Mononuclear cell (primary cell): ENCODE results near the gene SMAD1. TPM values are rescaled to one million over a fixed set of nuclear protein-coding genes. Genes with fewer than 3 reads are reported as not detected.

Source experiments
- H3K27me3 ChIP-seq: 2 replicates; pipeline ENCODE4 v1.6.0; 2011; ENCODE audit warnings: low read length, control low read depth; ENCODE audit not compliant: insufficient read depth
- H3K4me1 ChIP-seq: 2 replicates; pipeline ENCODE4 v1.5.1; 2011; ENCODE audit warnings: mild to moderate bottlenecking, low read length, control low read depth; ENCODE audit not compliant: insufficient read depth
- H3K4me3 ChIP-seq: 2 replicates; pipeline ENCODE4 v1.5.1; 2011; ENCODE audit warnings: mild to moderate bottlenecking, low read length, moderate library complexity
- H3K9me3 ChIP-seq: 2 replicates; pipeline ENCODE4 v1.5.1; 2011; ENCODE audit warnings: low read depth, mild to moderate bottlenecking, control low read depth, low read length
- total RNA-seq: library from RNA; depleted of rRNA; stranded (reverse); fragments of >200 nt; gene quantifications from one replicate; pipeline ENCODE4 v1.2.3, GENCODE V29; 2012

SMAD1 gene
- total RNA-seq, 1 donor, result 2.1 TPM

DNA sequence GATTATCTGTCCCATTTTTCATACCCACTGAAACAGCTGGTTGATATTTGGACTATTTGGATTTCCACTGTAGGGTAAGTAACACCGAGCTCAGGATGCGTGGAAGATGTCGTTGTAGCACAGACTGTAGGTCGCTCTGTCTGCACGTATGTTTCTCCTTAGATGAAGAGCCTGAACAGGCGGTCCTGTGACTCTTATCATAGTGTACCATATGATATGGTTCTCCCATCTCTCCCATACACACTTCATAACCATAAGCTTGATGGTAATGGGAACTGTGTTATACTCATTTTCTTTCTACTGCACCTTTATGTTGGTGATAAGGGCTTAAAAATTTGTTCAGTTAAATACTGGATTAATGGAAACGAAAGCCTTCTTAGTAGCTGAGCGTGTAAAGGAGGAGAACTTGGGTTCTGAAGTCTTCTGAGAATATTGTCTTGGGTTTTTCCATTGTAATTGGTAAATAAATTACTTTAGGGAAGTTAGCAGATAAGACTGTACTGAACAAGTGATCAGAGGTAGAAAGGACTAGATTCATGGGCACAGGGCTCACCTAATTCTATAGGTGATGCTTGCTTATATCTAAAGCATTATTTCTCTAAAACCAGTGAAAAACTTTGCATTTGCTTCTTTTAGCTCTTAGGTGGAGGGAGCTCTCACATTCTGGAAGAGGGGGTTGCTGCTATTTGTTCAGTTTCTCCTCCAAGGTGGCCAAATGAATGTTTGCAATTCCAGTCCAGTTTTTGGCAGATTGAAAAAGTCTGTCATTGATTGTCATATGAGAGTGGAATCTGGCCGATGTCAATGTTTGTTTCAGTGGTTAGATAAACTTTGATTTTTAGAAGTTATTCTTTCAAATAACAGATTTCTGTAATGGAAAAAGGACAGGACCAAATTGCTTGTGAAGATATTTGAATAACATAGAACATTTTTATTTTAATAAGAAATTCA lies 15.8 kb downstream of the SMAD1 start:
- no peaks in the 10 kb centered on the region for H3K9me3 ChIP-seq
- no peak overlapping the region for H3K4me3 ChIP-seq
- H3K27me3 ChIP-seq, result no peaks in the 10 kb centered on the region
- peaks cover 11% of the 10 kb centered on the region for H3K4me1 ChIP-seq

- H3K27me3 ChIP-seq, result no peaks in the 10 kb centered on the region
- no peaks in the 10 kb centered on the region for H3K9me3 ChIP-seq
- H3K4me1 ChIP-seq, result peaks cover 4% of the 10 kb centered on the region
- no peak overlapping the region for H3K4me3 ChIP-seq
These were observed 16.8 kb downstream of the SMAD1 start for GRCh38 chr4:145498430-145498829.

- Histone ChIP-seq H3K4me1 (no peaks in the 10 kb centered on the region), H3K9me3 (no peaks in the 10 kb centered on the region), H3K27me3 (no peaks in the 10 kb centered on the region), H3K4me3 (no peak overlapping the region)
These were observed 19.5 kb downstream of the SMAD1 start for GRCh38 chr4:145501051-145501660.

DNA sequence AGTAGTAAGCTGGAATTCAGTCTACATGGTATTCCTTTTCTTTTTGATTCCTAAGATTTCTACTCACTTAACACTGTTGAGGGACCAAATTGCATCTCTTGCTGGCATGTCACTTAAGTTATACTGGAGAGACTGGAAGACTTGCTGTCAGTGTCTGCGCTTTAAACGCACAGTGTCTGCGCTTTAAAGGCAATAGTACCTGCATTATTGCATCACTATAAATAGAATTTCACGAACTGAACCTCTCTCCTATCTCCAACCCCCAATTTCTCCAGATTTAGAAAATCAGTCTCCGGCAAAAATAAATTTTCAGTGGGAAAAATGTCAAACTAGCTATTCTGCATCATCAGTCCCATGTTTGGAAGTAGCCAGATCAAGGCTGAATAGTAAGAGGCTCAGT lies 21.2 kb downstream of the SMAD1 start:
- Histone ChIP-seq H3K4me3 (no peak overlapping the region), H3K9me3 (no peaks in the 10 kb centered on the region), H3K4me1 (peaks cover 3% of the 10 kb centered on the region), H3K27me3 (no peaks in the 10 kb centered on the region)

GRCh38 chr4:145503486-145504072 lies 21.9 kb downstream of the SMAD1 start:
- Histone ChIP-seq H3K4me3 (no peak overlapping the region), H3K9me3 (no peaks in the 10 kb centered on the region), H3K27me3 (no peaks in the 10 kb centered on the region), H3K4me1 (peaks cover 4% of the 10 kb centered on the region)

GRCh38 chr4:145505995-145506394 lies 24.3 kb downstream of the SMAD1 start:
- peaks cover 4% of the 10 kb centered on the region for H3K4me1 ChIP-seq
- no peaks in the 10 kb centered on the region for H3K27me3 ChIP-seq
- no peak overlapping the region for H3K4me3 ChIP-seq
- H3K9me3 ChIP-seq, result no peaks in the 10 kb centered on the region

GRCh38 chr4:145507636-145508035 lies 26.0 kb downstream of the SMAD1 start:
- no peaks in the 10 kb centered on the region for H3K27me3 ChIP-seq
- no peak overlapping the region for H3K4me3 ChIP-seq
- H3K4me1 ChIP-seq, result peaks cover 4% of the 10 kb centered on the region
- peaks cover 14% of the 10 kb centered on the region for H3K9me3 ChIP-seq

DNA sequence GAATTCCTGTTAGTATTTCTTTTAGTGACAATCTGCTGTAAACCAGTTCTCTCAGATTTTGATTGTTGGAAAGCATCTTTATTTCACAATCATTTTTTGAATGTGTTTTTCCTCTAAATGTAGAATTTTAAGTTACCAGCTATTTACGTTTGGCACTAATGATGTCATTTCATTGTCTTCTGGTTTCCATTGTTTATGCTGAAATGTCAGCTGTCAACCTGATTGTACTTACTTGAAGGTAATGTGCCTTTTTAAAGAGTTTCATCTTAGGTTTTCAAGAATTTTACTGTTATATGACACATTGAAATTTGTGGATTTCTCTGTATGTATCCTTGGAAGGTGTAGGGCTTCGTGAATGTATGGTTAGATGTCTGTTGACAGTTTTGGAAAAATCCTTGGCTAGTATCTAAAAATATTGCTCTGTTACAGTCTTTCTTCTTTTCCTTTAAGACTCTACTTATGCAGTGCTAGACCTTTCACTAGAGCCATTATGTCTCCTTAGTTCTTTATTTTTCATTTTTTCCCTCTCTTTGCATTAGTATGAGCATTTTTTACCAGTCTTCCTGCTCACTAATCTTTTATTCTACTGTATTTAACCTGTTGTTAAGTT lies 30.4 kb downstream of the SMAD1 start:
- H3K4me1 ChIP-seq, result peaks cover 4% of the 10 kb centered on the region
- no peak overlapping the region for H3K4me3 ChIP-seq
- H3K9me3 ChIP-seq, result peaks cover 21% of the 10 kb centered on the region
- H3K27me3 ChIP-seq, result no peaks in the 10 kb centered on the region

- H3K9me3 ChIP-seq, result peaks cover 21% of the 10 kb centered on the region
- H3K4me1 ChIP-seq, result no peaks in the 10 kb centered on the region
- H3K27me3 ChIP-seq, result no peaks in the 10 kb centered on the region
- no peak overlapping the region for H3K4me3 ChIP-seq
These were observed 31.5 kb downstream of the SMAD1 start for GRCh38 chr4:145513020-145513621.

DNA sequence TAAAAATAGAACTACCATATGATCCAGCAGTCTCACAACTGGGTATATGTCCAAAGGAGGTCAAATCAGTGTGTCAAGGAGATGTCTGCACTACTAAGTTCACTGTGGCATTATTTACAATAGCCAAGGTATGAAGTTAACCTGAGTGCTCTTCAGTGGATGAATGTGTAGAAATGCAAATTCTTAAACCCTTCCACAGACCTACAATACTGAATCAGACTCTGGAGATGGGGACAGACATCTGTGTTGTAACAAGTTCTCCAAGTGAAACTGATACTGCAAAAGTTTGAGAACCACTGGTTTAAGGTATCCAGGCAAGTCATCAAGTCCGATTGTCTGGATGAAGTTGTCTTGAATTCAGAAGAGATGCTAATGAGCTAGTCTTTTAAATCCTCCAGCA lies 38.5 kb downstream of the SMAD1 start:
- no peak overlapping the region for H3K4me3 ChIP-seq
- H3K27me3 ChIP-seq, result no peaks in the 10 kb centered on the region
- no peaks in the 10 kb centered on the region for H3K9me3 ChIP-seq
- no peaks in the 10 kb centered on the region for H3K4me1 ChIP-seq

- no peaks in the 10 kb centered on the region for H3K4me1 ChIP-seq
- H3K9me3 ChIP-seq, result no peaks in the 10 kb centered on the region
- H3K27me3 ChIP-seq, result no peaks in the 10 kb centered on the region
- H3K4me3 ChIP-seq, result no peak overlapping the region
These were observed 39.6 kb downstream of the SMAD1 start for GRCh38 chr4:145521282-145521681.

DNA sequence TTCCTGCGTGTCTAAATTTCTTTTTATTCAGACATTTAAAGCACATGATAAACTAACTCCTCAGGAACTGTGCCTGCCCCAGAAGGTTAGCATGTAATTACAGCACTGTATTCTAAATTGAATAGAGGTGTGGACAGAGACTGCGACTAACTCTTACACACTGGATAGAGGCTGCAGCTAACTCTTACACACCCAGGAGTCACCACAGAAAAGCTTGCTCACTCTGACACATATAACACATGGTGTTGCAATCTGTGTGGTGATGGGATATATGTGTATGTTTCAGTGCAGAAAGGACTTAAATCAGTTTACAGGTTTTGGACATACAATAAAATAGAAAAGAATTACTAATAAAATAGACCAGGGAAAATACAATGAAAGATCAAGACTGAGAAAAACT lies 41.5 kb downstream of the SMAD1 start:
- no peak overlapping the region for H3K4me3 ChIP-seq
- no peaks in the 10 kb centered on the region for H3K9me3 ChIP-seq
- no peaks in the 10 kb centered on the region for H3K4me1 ChIP-seq

DNA sequence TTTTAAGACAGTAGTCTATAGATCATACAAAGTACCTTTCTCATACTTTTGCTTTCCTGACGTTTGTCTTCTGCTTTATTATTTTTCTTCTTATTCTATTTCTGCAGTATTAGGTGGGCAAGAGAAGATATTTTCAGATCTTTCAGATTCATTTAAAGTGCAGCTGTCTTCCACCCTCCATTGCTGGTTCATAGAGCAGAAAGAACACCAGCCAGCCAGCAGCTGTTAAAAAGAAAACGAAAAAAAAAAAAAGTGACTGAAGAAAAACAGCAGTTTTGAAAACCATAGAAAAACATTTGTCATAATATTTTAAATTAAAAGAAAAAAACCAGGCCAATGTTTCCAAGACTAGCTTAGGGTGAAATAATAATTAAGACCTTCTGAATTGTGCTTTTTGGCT lies 42.9 kb downstream of the SMAD1 start:
- no peaks in the 10 kb centered on the region for H3K4me1 ChIP-seq
- H3K9me3 ChIP-seq, result no peaks in the 10 kb centered on the region
- H3K4me3 ChIP-seq, result no peak overlapping the region
- no peaks in the 10 kb centered on the region for H3K27me3 ChIP-seq

More for the DNA sequence above, 41.5 kb downstream of the SMAD1 start:
- H3K27me3 ChIP-seq, result no peaks in the 10 kb centered on the region

- Histone ChIP-seq H3K4me1 (no peaks in the 10 kb centered on the region), H3K9me3 (no peaks in the 10 kb centered on the region), H3K27me3 (no peaks in the 10 kb centered on the region), H3K4me3 (no peak overlapping the region)
These were observed 43.7 kb downstream of the SMAD1 start for GRCh38 chr4:145525291-145525740.

GRCh38 chr4:145527773-145528172 lies 46.1 kb downstream of the SMAD1 start:
- H3K9me3 ChIP-seq, result no peaks in the 10 kb centered on the region
- H3K4me1 ChIP-seq, result no peaks in the 10 kb centered on the region
- H3K4me3 ChIP-seq, result no peak overlapping the region
- no peaks in the 10 kb centered on the region for H3K27me3 ChIP-seq
